SK-N-MC (cell line): ENCODE measurements around the gene JAZF1.

Experiments used
- EZH2 ChIP-seq: fragments of 200-600 bp; sonication (generic); IDR thresholded peaks from one replicate; pipeline ENCODE4 v1.6.1; 2017; ENCODE audit warnings: antibody characterized with exemption
- POLR2AphosphoS5 ChIP-seq: IDR thresholded peaks from 2 replicates; pipeline ENCODE4 v1.6.1; 2012; ENCODE audit warnings: mild to moderate bottlenecking, low read depth, low read length, borderline replicate concordance

GRCh38 chr7:27963056-27963455 is 217.5 kb downstream of the JAZF1 start:
- TF ChIP-seq POLR2AphosphoS5 (no peak), EZH2 (no peak)
